HG03378 (cell line): ENCODE measurements around the gene ETS2.
"Not testable (repeated sequence)": the region's sequence is repeated elsewhere in the genome, so short reads cannot be mapped to it uniquely, and the experiment has no call there.

Experiments used
- ATAC-seq: cut with Tn5 transposase; IDR thresholded peaks from one replicate; pipeline ENCODE4 v1.9.1; 2021; ENCODE audit warnings: mild to moderate bottlenecking, moderate library complexity; ENCODE audit not compliant: unreplicated experiment

Gene ETS2

GRCh38 chr21:38816400-38816977, 10.8 kb downstream of the ETS2 start:
- no peak for ATAC-seq

- ATAC-seq = no peak
Measured at GRCh38 chr21:38817371-38818324, 11.9 kb downstream of the ETS2 start.

GRCh38 chr21:38818325-38818723, 12.6 kb downstream of the ETS2 start:
- no peak for ATAC-seq

GRCh38 chr21:38819051-38819718, 13.5 kb downstream of the ETS2 start:
- no peak for ATAC-seq

GRCh38 chr21:38819719-38820159, 14.0 kb downstream of the ETS2 start:
- no peak for ATAC-seq

- ATAC-seq = no peak
Measured at GRCh38 chr21:38820471-38821239, 14.9 kb downstream of the ETS2 start.

- ATAC-seq = no peak
Measured at GRCh38 chr21:38821248-38821647, 15.5 kb downstream of the ETS2 start.

GRCh38 chr21:38821959-38822682, 16.4 kb downstream of the ETS2 start:
- ATAC-seq = no peak

- ATAC-seq = no peak
Measured at GRCh38 chr21:38822778-38823238, 17.1 kb downstream of the ETS2 start.

GRCh38 chr21:38823737-38824123, 18.0 kb downstream of the ETS2 start:
- ATAC-seq = no peak

- no peak for ATAC-seq
Measured at GRCh38 chr21:38824124-38824822, 18.5 kb downstream of the ETS2 start.

GRCh38 chr21:38825269-38825668, 19.5 kb downstream of the ETS2 start:
- no peak for ATAC-seq

- no peak for ATAC-seq
Measured at GRCh38 chr21:38825921-38826320, 20.2 kb downstream of the ETS2 start.

GRCh38 chr21:38828111-38828510, 22.4 kb downstream of the ETS2 start:
- ATAC-seq = not testable (repeated sequence)

GRCh38 chr21:38830671-38831525, 25.2 kb downstream of the ETS2 start:
- peak; percentile 72 for ATAC-seq

GRCh38 chr21:38831526-38832467, 26.1 kb downstream of the ETS2 start:
- peak; percentile 98 for ATAC-seq

GRCh38 chr21:38832664-38833063, 26.9 kb downstream of the ETS2 start:
- ATAC-seq = no peak
